Uterus (tissue), 4 donors: ENCODE measurements around the gene EPHX1. TPM values are rescaled to one million over a fixed set of nuclear protein-coding genes. Genes with fewer than 3 reads are reported as not detected.

ENCODE experiments used
- DNase-seq, 2 donors: peaks; one replicate each; pipeline ENCODE4 v3.0.0-alpha.2; 2019 to 2020
- H3K27ac ChIP-seq, 2 donors: fragments of 200-600 bp; sonication (generic); 1 replicate in 1 of 2; 2 replicates in 1 of 2; pipeline ENCODE4 v1.5.1; 2016 to 2018
- H3K27me3 ChIP-seq, 2 donors: fragments of 200-600 bp; sonication (generic); one replicate each; pipeline ENCODE4 v1.5.1; 2018 to 2019; ENCODE audit warnings: control low read depth in 1 of 2
- H3K36me3 ChIP-seq, 2 donors: fragments of 200-600 bp; sonication (generic); one replicate each; pipeline ENCODE4 v1.5.1; 2019; ENCODE audit warnings: control low read depth in 1 of 2
- H3K4me1 ChIP-seq, 2 donors: fragments of 200-600 bp; sonication (generic); one replicate each; pipeline ENCODE4 v1.5.1; 2018 to 2019; ENCODE audit warnings: control low read depth in 1 of 2
- H3K4me3 ChIP-seq, 2 donors: fragments of 200-600 bp; sonication (generic); 1 replicate in 1 of 2; 2 replicates in 1 of 2; pipeline ENCODE4 v1.5.1; 2018 to 2019; ENCODE audit warnings: mild to moderate bottlenecking in 1 of 2
- H3K9me3 ChIP-seq, 2 donors: fragments of 200-600 bp; sonication (generic); one replicate each; pipeline ENCODE4 v1.5.1; 2019; ENCODE audit warnings: control low read depth in 1 of 2
- POLR2A ChIP-seq, 2 donors: fragments of 450-650 bp; IDR thresholded peaks; one replicate each; pipeline ENCODE4 v1.6.1; 2016; ENCODE audit warnings: antibody characterized with exemption in 2 of 2, mild to moderate bottlenecking in 1 of 2, moderate library complexity in 1 of 2
- intact Hi-C: fragments of 100-400 bp; cut with DNase I; formaldehyde crosslinking; loops from one replicate; pipeline ENCODE4 v1.15.1; 2023; ENCODE audit warnings: low total_unique reads
- total RNA-seq, 4 donors: library from RNA; depleted of rRNA in 3 of 4; stranded (reverse); fragments of >200 nt in 3 of 4; gene quantifications; one replicate each; pipeline versions ENCODE4 v1.1.0 to v1.2.4, GENCODE V29; 2014 to 2023
- TF ChIP-seq, protein P1 (sequence below), 4 experiments: fragments of 200-600 bp in 2 of 4; fragments of 450-650 bp in 2 of 4; sonication (generic) in 2 of 4; IDR thresholded peaks; one replicate each; pipeline ENCODE4 v1.5.1; 2016 to 2019; ENCODE audit warnings: antibody characterized with exemption in 4 of 4, mild to moderate bottlenecking in 2 of 4, moderate library complexity in 1 of 4
- donor health status: DM: yes; HTN: yes; CAD: no.

EPHX1 gene
- total RNA-seq, 4 donors from 2014 or later: 51.2 to 156 (median 55.3) TPM

DNA sequence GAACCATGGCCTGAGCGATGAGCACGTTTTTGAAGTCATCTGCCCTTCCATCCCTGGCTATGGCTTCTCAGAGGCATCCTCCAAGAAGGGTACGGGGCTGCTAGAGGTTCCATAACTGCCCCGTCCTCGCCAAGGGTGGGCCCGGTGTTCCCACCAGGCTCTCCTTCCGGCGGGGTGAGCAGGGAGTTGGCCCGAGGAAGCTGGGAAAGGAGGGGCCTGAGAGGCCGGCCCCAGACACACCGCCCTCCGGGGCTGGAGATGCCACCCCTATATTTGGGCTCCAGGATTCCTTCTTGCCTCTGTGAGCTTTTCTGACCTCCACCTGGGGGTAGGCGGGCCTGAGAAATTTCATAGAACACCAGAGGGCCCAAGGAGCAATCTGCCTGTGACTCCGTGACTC lies 28.9 kb downstream of the EPHX1 start:
- Histone ChIP-seq H3K4me1 (peaks cover 7 to 8% of the 10 kb centered on the region in 2 donors), H3K9me3 (no peaks in the 10 kb centered on the region), H3K27ac (no peak overlapping the region), H3K36me3 (no peaks in the 10 kb centered on the region), H3K27me3 (no peaks in the 10 kb centered on the region), H3K4me3 (no peak overlapping the region)
- intact Hi-C loops: no loop called here
- no peak for DNase-seq
- TF ChIP-seq, protein P1, sequence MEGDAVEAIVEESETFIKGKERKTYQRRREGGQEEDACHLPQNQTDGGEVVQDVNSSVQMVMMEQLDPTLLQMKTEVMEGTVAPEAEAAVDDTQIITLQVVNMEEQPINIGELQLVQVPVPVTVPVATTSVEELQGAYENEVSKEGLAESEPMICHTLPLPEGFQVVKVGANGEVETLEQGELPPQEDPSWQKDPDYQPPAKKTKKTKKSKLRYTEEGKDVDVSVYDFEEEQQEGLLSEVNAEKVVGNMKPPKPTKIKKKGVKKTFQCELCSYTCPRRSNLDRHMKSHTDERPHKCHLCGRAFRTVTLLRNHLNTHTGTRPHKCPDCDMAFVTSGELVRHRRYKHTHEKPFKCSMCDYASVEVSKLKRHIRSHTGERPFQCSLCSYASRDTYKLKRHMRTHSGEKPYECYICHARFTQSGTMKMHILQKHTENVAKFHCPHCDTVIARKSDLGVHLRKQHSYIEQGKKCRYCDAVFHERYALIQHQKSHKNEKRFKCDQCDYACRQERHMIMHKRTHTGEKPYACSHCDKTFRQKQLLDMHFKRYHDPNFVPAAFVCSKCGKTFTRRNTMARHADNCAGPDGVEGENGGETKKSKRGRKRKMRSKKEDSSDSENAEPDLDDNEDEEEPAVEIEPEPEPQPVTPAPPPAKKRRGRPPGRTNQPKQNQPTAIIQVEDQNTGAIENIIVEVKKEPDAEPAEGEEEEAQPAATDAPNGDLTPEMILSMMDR (IDR thresholded peaks at IDR 0.05): no peak
- TF ChIP-seq POLR2A (IDR thresholded peaks at IDR 0.05): no peak

DNA sequence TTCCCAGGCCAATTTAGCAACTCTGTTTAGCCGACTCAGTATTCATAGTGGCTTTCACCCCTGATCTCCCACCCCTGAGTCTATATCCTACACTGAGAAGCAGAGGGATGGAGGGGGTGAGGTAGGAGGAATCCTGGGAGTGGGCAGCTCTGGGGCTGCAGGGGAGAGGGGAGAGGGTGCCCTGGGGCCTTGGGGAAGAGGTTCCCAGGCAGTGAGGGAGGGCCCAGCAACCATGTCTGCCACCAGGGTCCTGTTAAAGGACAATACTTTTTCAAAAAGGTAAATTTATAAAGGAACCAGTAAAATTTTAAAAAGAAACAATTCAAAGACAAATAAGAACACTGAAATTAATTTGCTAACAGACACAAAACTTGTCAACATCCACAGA lies 30.3 kb downstream of the EPHX1 start:
- peaks cover 0 to 4% of the 10 kb centered on the region in 2 donors for H3K4me1 ChIP-seq
- intact Hi-C loops: no loop called here
- no peaks in the 10 kb centered on the region for H3K9me3 ChIP-seq
- no peak for DNase-seq
- no peaks in the 10 kb centered on the region for H3K36me3 ChIP-seq
- TF ChIP-seq, protein P1 (IDR thresholded peaks at IDR 0.05): no peak
- TF ChIP-seq POLR2A (IDR thresholded peaks at IDR 0.05): no peak
- H3K27me3 ChIP-seq: no peaks in the 10 kb centered on the region
- H3K4me3 ChIP-seq: no peak overlapping the region
- no peak overlapping the region for H3K27ac ChIP-seq

DNA sequence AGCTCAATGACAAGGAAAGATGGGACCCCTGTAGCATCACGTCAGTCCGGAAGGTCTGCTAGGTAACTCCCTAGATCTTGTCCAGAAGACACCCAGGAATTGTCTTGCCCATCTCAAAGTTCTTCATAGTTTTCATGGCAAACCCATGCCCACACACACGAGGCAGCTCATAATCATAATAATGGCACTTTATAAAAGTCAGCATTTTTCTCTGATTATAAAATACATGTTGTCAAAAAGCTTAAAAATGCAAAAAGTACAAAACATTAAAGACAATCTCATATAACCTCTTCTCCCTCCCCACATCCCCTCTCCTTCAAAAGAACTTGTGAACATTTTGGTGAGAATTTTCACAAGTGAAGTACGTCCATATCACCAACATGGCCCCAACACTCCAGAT lies 30.8 kb downstream of the EPHX1 start:
- intact Hi-C loops: no loop called here
- Histone ChIP-seq H3K4me1 (peaks cover 4% of the 10 kb centered on the region in 2 donors), H3K36me3 (no peaks in the 10 kb centered on the region)

DNA sequence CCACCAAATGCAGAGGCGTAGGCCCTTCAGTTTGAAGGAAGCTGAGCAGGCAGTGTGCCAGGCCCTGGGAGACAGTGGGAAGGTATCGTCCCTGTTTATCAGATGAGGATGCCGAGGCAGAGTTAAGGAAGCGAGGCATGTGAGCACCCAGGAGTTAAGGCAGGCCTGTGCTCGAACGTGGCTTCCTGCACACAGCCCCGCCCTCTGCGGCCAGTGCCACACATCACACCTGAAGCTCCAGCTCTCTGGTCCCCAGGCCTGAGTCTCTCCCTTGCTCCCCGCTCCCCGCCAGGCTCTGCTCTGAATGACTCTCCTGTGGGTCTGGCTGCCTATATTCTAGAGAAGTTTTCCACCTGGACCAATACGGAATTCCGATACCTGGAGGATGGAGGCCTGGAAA lies 32.1 kb downstream of the EPHX1 start:
- no peak overlapping the region for H3K4me3 ChIP-seq
- intact Hi-C loops: no loop called here
- TF ChIP-seq, protein P1 (IDR thresholded peaks at IDR 0.05): no peak
- no peak for TF ChIP-seq POLR2A (IDR thresholded peaks at IDR 0.05)
- no peaks in the 10 kb centered on the region for H3K9me3 ChIP-seq
- no peaks in the 10 kb centered on the region for H3K27me3 ChIP-seq
- peaks cover 0 to 4% of the 10 kb centered on the region in 2 donors for H3K4me1 ChIP-seq
- DNase-seq: no peak
- H3K36me3 ChIP-seq: no peaks in the 10 kb centered on the region
- no peak overlapping the region for H3K27ac ChIP-seq

More for the DNA sequence above, 30.8 kb downstream of the EPHX1 start:
- no peak for DNase-seq
- no peak for TF ChIP-seq POLR2A (IDR thresholded peaks at IDR 0.05)
- TF ChIP-seq, protein P1 (IDR thresholded peaks at IDR 0.05): no peak
- Histone ChIP-seq H3K27me3 (no peaks in the 10 kb centered on the region), H3K4me3 (no peak overlapping the region), H3K27ac (no peak overlapping the region), H3K9me3 (no peaks in the 10 kb centered on the region)

DNA sequence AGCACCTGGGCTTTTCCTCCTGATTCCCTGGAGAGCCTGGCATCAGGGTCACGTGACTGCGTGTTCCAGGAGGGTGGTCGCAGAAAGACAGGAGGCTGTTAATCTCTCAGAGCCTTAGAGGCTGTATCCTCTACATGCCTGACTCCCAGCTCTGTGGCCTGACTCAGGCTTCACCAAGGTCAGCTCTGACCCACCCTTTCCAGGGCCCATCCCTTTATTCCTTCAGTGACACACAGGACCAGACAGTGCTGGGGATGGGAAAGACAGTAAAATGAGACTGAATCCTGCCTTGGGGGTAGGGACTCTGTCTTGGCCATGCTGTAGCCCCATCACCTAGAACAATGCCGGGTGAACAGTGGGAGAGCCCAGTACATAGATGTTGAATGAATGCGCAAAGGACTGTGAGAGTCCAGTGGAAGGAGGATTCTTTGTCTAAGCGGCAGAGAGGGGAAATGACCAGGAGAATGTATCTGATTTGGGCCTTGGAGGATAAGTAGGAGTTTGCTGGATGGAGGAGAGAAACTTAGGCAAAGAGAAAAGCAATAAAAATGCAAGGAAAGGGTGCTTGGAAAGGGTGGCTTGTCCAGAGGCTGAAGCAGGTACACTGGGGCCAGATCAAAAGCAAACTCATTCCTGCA lies 33.0 kb downstream of the EPHX1 start:
- no peak for DNase-seq
- Histone ChIP-seq H3K27me3 (no peaks in the 10 kb centered on the region), H3K9me3 (no peaks in the 10 kb centered on the region), H3K4me1 (peaks cover 0 to 4% of the 10 kb centered on the region in 2 donors), H3K27ac (no peak overlapping the region), H3K4me3 (no peak overlapping the region), H3K36me3 (no peaks in the 10 kb centered on the region)
- no peak for TF ChIP-seq POLR2A (IDR thresholded peaks at IDR 0.05)
- TF ChIP-seq, protein P1 (IDR thresholded peaks at IDR 0.05): no peak
- intact Hi-C loops: no loop called here
